ENCODE measurements around the gene RFC5. TPM values are rescaled to one million over a fixed set of nuclear protein-coding genes. Genes with fewer than 3 reads are reported as not detected.
A peak's percentile ranks its signal among the peaks of the same experiment; 100 is the strongest.

RFC5 gene
- total and polyA plus RNA-seq, 2 of the 8 experiments (the other 6 are each of a cell fraction or from before 2014, with no cell fraction given), result 34.4 to 40.6 TPM

DNA sequence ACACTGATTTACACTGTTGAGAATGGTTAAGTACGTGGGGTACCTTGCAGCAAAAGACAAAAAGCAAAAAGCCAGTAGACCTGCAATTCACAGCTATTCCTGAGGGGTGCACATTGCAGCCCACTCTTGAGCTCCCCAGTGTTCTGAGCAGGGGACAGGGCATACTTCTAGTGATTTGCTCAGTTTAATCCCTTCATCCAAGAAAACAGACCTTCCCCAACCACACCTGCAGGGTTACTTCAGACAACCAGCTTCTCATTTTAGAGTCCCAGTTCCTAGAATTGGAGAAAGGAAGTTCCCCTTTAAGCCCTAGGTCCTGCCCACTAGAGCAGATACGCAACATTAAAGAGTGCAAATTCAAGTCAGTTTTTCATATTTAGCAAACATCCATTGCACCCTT is 48.1 kb downstream of the RFC5 start:
- Histone ChIP-seq H3K27me3 (replicated peaks in 1 of 4; ENCODE audit: control insufficient read depth in 3 of 4, extremely low read depth in 1 of 4, insufficient read depth in 3 of 4, low read length in 3 of 4) (no peaks in the 10 kb centered on the region), H2BK5ac (ENCODE audit: low read depth, low read length) (no peak overlapping the region), H4K20me1 (replicated peaks in 1 of 2; ENCODE audit: control insufficient read depth in 1 of 2, insufficient read depth in 2 of 2, low read length in 2 of 2) (no peaks in the 10 kb centered on the region), H3K4me1 (replicated peaks in 1 of 4; ENCODE audit: control insufficient read depth in 3 of 4, insufficient read depth in 4 of 4, low read length in 3 of 4) (peaks cover 3 to 10% (median 7%) of the 10 kb centered on the region in 4 experiments; a peak in 6 of 7 replicates), H3K14ac (ENCODE audit: insufficient read length) (no peak overlapping the region), H2BK12ac (ENCODE audit: low read depth, low read length) (no peak overlapping the region), H3K79me1 (ENCODE audit: low read depth, low read length) (peaks cover 4% of the 10 kb centered on the region; the same call in 1 of the 2 replicates), H3K18ac (ENCODE audit: extremely low read depth, low read length) (no peak overlapping the region), H2AFZ (ENCODE audit: low read length) (no peak overlapping the region), H2BK15ac (ENCODE audit: low read length) (no peak overlapping the region), H3K36me3 (ENCODE audit: control insufficient read depth in 2 of 4, insufficient read depth in 4 of 4, low read length in 3 of 4) (peaks cover 5 to 33% (median 14%) of the 10 kb centered on the region in 4 experiments; a peak in 7 of 8 replicates), H4K91ac (replicated peaks; ENCODE audit: insufficient read length, low read length) (no peak overlapping the region), H3K4me3 (ENCODE audit: extremely low read depth in 1 of 4, insufficient read depth in 2 of 4, low read depth in 3 of 4, low read length in 4 of 4) (no peak overlapping the region), H4K5ac (ENCODE audit: insufficient read length, low read depth, low read length) (no peak overlapping the region), H3K27ac (ENCODE audit: low read depth, low read length) (no peak overlapping the region), H2BK120ac (replicated peaks; ENCODE audit: low read depth, low read length) (no peak overlapping the region), H3K9me3 (ENCODE audit: insufficient read depth in 2 of 2, low read depth in 1 of 2, low read length in 1 of 2) (no peaks in the 10 kb centered on the region), H4K8ac (ENCODE audit: extremely low read depth, insufficient read depth, low read length) (no peak overlapping the region), H2AK5ac (ENCODE audit: low read depth, low read length) (no peak overlapping the region), H3K9ac (replicated peaks in 1 of 4; ENCODE audit: extremely low read depth in 1 of 4, low read depth in 3 of 4, low read length in 3 of 4) (no peak overlapping the region), H3K56ac (replicated peaks; ENCODE audit: insufficient read length, low read depth, low read length) (no peak overlapping the region), H3K4ac (replicated peaks; ENCODE audit: insufficient read length, low read depth, low read length) (no peak overlapping the region), H3K23me2 (ENCODE audit: low read depth, low read length) (peaks cover 7% of the 10 kb centered on the region; the same call in 1 of the 2 replicates), H3K23ac (ENCODE audit: insufficient read length) (no peak overlapping the region), H3K79me2 (ENCODE audit: control insufficient read depth in 1 of 2, insufficient read depth in 2 of 2, low read length in 2 of 2) (peaks cover 0 to 15% of the 10 kb centered on the region in 2 experiments; a peak in 2 of 4 replicates), H3K4me2 (ENCODE audit: insufficient read depth in 1 of 2, low read depth in 2 of 2, low read length in 2 of 2) (no peak overlapping the region), H2BK20ac (ENCODE audit: low read length) (no peak overlapping the region)
- POLR2A ChIA-PET (ENCODE audit: partially characterized antibody), result interaction anchor here (0.7 to 12.8 kb wide), 13 partner anchors 9 to 1785 kb away, joined by 3 to 106 read pairs (median 8); partner anchors contain the start of gene VSIG10
- DNase-seq (ENCODE audit: low read depth in 1 of 2, low spot score in 2 of 2) (no peak), FAIRE-seq (peak; percentile 42)
- 60% methylated on average over 2 of the region's 2 CpGs; no CpG with 5 or more reads in 1 of the 2 experiments for WGBS, 2 experiments (ENCODE audit: extremely low coverage in 1 of 2, insufficient coverage in 1 of 2, insufficient read length in 1 of 2, insufficient replicate concordance in 2 of 2, low coverage in 1 of 2, low lambda C conversion rate in 2 of 2, missing lambda C conversion rate in 1 of 2)
- CTCF ChIA-PET (ENCODE audit: partially characterized antibody), result interaction anchor here (0.5 to 5.5 kb wide), 28 partner anchors 8 to 449 kb away, joined by 3 to 49 read pairs (median 4); partner anchors contain the start of gene SUDS3
- TF ChIP-seq HDAC2 (IDR thresholded peaks at IDR 0.05; ENCODE audit: borderline replicate concordance in 1 of 2, low read depth in 2 of 2, low read length in 2 of 2) (0 out of 4 replicates have a peak, but pooled peaks of 1 of the 2 experiments have one; percentile 22), JUND (IDR thresholded peaks at IDR 0.05; ENCODE audit: low read length) (no peak), RAD21 (IDR thresholded peaks at IDR 0.05 in 1 of 2, conservative IDR thresholded peaks at IDR 0.05 in 1 of 2; ENCODE audit: low read depth in 2 of 2, low read length in 2 of 2) (peak in 1 of 2 experiments; percentile 40; a peak in 3 of 4 replicates), EZH2 (IDR thresholded peaks at IDR 0.05; ENCODE audit: low read depth, low read length, severe bottlenecking) (no peak)
- TF ChIP-seq, protein P1, sequence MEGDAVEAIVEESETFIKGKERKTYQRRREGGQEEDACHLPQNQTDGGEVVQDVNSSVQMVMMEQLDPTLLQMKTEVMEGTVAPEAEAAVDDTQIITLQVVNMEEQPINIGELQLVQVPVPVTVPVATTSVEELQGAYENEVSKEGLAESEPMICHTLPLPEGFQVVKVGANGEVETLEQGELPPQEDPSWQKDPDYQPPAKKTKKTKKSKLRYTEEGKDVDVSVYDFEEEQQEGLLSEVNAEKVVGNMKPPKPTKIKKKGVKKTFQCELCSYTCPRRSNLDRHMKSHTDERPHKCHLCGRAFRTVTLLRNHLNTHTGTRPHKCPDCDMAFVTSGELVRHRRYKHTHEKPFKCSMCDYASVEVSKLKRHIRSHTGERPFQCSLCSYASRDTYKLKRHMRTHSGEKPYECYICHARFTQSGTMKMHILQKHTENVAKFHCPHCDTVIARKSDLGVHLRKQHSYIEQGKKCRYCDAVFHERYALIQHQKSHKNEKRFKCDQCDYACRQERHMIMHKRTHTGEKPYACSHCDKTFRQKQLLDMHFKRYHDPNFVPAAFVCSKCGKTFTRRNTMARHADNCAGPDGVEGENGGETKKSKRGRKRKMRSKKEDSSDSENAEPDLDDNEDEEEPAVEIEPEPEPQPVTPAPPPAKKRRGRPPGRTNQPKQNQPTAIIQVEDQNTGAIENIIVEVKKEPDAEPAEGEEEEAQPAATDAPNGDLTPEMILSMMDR (IDR thresholded peaks at IDR 0.05; ENCODE audit: control extremely low read depth in 1 of 3, insufficient read depth in 1 of 3, low read depth in 1 of 3, low read length in 3 of 3), result peak; percentile 25 to 61 (median 47)
